ENCODE measurements around the gene AAGAB.
"Not testable (repeated sequence)": the region's sequence is repeated elsewhere in the genome, so short reads cannot be mapped to it uniquely, and the experiment has no call there.

AAGAB gene, protein sequence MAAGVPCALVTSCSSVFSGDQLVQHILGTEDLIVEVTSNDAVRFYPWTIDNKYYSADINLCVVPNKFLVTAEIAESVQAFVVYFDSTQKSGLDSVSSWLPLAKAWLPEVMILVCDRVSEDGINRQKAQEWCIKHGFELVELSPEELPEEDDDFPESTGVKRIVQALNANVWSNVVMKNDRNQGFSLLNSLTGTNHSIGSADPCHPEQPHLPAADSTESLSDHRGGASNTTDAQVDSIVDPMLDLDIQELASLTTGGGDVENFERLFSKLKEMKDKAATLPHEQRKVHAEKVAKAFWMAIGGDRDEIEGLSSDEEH

DNA sequence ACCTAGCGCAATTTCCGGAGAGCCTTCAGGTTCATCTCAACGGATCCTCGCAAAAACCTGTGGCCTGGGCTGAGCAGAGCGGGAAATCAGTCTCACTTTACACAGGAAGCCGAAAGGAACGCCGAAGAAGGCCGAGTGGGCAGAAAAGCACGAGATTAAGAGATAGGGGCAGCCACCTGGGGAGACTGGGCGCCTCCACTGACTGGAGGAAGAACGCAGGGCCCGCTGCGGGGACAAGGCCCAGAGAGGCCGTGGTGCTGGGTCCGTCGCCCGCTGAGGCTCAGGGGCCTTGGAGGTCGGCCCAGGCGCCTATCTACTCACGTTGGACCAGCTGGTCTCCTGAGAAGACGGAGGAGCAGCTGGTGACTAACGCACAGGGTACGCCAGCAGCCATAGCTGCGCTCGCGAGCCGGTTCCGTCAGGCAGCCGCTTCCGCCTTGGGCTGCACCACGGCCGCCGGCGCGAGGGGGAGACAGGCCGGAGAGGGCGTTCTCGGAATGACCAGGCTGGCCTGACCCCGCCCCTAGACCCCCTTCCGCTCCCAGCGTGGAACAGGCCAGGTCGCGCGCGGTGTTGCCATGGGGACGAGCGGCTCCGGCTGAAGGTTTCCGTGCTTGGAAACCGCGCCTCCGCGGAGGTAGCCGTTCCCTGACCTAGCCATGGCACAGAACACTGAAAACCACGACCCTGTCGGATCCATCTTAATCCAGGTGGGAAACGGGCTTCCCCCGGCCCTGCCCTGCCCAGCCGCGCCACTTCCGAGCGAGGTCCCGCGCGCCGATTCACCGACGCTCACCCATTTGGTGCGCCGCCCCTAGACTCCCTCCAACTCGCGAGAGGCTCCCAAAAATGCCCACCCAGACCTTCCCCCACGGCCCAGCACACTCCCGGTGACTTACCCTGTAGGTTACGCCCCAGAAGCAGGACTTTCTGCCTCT is at the start of gene AAGAB, which contains the start of gene IQCH:
TSS of gene AAGAB (minus strand) at position 424 of the 938 bp plus-strand sequence. CDS start at position 394, 30 bp downstream.
TSS of gene IQCH (plus strand) at position 549 of the 938 bp plus-strand sequence. CDS start at position 660, 111 bp downstream.
- peak; percentile 87 for DNase-seq

DNA sequence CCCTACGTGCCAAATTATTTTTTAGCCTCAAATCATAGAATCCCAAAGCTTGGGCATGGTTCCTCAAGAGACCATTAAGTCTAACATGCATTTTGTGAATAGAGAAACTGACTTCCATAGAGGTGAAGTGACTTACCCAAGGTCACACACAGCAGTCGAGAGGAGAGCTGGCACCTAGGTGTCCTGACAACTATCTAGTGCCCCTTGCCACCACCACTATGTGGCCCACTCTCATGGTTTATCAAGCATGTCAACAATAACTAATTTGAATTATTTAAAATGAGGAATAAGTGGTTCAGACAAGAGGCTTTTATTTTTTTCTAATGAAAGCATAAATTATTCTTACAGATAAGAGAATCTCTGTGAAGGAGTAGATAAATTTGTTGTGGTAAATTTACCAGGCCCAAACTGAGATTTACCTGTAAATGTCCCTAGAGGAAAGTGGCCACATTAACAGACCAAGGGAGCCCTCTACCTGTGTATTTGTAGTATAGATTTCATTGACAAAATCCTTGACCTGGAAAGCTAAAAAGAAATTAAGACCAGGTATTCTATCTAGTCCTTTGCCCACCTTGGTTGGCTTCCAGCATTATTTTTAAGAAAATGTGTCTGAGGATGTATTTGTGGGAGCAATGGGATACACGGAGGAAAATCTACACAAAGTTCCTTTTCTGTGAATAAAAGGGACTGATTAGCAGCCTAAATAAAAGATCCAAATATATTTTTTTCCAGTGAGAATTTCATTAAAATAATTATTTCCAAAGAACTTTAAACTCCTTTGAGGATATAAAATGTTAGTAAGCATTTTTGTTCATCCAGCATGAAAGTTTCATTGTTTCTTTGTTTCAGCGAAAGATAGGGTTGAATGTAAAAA is 49.3 kb upstream of the AAGAB start:
- no peak for DNase-seq

DNA sequence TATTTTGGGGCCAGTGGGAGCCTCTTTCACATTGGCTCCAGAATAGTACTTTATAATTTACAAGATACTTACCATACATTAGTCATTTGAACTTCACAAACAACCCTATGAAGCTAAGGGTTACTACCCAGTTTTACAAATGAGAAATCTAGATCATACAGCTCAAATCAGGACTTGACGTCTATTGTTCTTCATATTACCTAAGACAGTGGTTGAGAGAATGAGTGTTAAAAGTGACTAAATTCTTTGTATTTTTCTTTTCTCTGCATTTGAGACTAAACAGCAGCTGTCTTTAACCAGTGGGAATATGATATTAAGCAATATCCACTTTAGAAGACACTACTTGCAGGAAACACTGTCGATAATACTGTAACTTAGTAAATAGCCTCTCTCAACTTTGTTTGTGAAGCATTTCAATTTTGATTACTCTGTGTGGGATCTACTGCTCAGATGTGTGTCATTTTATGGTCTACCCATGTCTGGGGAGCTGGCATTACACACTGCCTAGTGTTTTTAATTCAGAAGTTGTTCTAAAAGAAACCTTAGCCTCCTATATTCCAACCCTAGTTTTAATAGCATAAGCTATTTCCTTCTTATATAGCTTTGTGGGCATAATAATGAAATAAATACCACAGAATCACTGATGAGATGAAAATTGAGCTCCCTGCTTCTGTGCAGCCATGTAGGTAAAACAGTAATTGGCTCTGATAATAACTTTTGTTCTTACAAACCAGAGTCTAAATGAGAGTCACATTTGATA is 46.0 kb upstream of the AAGAB start:
- no peak for DNase-seq

DNA sequence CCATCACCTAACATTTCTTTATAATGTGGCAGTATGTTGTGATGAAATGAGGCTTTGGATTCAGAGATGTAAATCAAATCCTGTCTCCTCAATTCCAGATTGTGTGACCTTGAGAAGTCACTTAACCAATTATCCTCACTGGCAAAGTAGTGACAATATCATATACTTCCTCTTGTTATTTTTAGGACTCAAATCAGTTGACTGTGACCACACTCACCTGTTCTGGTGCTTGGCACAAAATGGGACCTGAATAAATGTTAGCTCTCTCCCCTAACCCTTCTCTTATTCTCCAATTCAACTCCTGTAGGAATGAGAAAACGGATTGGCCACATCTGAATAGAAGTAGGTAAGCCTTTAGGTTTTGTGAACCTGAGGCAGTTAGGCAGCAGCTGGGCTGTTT is 42.2 kb upstream of the AAGAB start:
- no peak for DNase-seq

DNA sequence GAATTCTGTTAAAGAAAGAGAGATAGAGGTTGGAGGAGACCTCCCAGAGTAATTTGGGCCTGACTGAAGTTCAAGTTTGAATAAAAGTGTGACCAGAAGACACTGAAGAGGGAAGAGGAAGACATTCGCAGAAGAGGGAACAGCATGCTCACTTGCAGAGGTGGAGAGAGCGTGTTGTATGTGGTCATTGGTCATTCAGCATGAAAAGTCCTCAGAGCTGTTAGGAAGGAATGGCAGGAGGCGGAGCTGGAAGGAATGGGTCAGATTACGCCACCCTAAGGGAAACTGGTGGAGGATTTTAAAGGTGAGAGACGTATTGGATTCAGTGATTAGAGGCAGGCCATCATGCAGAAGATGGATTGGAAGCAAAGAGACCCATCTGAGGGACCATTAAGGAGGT is 41.7 kb upstream of the AAGAB start:
- DNase-seq = no peak

DNA sequence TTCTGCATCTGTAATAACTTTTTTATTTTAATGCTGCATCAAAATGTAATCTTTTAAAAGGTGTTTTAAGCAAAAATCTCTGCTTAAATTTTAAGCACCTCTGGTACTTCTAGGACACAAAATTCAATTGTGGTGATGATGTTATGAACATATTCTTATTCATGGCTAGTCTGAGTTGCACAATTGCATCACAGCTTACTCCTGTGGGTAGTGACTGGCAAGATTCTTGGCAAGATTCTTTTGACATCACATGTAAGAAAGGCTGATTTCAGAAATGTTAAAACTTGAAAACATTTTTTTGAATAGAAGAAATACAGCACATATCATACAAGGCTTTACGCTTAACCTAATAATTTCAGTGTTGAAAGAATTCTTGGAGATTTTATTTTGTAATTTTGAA is 35.9 kb upstream of the AAGAB start:
- DNase-seq = no peak

DNA sequence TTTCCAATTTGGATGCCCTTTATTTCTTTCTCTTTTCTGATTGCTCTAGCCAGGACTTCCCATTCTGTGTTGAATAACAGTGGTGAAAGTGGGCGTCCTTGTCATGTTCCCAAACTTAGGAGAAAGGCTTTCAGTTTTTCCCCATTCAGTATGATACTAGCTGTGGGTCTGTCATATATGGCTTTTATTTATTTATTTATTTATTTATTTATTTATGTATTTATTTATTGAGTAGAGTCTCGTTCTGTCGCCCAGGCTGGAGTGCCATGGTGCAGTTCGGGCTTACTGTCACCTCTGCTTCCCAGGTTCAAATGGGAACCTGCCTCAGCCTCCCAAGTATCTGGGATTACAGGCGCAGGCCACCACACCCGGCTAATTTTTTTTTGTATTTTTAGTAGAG is 31.9 kb upstream of the AAGAB start:
- DNase-seq = not testable (repeated sequence)

DNA sequence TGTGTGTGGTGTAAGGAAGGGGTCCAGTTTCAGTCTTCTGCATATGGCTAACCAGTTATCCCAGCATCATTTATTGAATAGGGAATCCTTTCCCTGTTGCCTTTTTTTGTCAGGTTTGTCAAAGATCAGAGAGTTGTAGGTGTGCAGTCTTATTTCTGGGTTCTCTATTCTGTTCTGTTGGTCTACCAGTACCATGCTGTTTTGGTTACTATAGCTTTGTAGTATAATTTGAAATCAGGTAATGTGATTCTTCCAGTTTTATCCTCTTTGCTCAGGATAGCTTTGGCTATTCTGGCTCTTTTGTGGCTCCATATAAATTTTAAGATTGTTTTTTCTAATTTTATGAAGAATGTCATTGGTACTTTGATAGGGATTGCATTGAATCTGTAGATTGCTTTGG is 31.2 kb upstream of the AAGAB start:
- not testable (repeated sequence) for DNase-seq

DNA sequence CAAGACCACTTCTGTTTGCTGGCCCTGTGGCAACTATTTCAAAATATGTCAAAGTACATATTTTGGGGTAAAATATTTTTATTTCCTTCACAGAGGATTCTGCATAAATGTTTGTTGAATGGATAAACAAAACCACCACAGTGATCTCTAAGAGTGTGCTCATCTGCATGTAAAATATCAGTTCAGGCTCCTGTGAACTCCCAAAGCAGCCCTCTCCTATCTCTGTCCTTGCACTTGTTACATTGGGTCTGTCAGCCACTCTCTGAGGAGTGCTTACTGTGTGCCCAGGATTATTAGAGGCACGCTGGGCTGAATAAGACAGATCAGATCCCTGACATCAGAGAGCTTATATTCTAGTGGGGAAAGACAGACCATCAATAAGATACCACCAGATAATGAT is 27.3 kb upstream of the AAGAB start:
- no peak for DNase-seq

DNA sequence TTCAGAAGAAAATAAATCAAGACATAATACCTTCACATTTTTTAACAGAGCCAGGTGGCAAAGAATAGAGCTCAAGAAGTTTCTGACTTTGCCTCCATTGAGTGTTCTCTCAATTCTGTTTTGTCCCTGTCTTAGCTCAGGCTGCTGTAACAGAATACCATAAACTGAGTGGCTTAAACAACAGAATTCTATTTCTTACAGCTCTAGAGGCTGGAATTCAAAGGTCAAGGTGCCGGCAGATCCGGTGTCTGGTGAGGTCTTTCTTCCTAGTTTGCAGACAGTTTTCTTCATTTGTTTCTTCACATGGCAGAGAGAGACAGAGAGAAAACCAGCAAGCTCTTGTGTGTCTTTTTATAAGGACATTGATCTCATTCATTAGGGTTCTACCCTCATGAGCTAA is 25.8 kb upstream of the AAGAB start:
- DNase-seq = no peak

DNA sequence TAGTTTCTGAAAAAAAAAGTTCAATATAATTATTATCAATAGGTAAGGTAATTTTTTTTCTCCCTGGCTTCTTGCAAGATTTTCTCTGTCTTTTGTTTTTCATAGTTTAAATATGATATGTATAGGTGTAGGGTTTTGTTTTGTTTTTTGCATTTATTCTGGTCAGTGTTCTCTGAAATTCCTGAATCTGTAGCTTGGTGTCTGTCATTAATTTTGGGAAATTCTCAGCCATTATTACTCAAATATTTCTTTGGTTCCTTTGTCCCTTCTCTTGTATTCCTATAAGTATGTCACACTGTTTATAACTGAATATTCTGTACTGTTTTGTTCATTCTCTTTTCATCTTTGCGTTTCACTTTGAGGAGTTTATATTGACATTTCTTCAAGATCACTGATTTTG is 22.2 kb upstream of the AAGAB start:
- no peak for DNase-seq

DNA sequence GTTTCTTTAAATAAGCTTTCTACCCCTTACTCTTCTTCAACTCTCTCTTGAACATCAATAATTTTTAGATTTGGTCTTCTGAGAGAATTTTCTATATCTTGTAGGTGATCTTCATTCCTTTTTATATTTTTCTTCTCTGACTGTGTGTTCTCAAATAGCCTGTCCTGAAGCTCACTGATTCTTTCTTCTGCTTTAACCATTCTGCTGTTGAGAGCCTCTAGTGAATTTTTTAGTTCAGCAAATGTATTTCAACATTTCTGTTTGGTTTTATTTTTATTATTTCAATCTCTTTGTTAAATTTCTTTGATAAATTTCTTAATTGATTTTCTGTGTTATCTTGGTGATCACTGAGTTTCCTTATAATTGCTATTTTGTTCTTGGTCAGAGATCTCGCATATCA is 19.8 kb upstream of the AAGAB start:
- no peak for DNase-seq

DNA sequence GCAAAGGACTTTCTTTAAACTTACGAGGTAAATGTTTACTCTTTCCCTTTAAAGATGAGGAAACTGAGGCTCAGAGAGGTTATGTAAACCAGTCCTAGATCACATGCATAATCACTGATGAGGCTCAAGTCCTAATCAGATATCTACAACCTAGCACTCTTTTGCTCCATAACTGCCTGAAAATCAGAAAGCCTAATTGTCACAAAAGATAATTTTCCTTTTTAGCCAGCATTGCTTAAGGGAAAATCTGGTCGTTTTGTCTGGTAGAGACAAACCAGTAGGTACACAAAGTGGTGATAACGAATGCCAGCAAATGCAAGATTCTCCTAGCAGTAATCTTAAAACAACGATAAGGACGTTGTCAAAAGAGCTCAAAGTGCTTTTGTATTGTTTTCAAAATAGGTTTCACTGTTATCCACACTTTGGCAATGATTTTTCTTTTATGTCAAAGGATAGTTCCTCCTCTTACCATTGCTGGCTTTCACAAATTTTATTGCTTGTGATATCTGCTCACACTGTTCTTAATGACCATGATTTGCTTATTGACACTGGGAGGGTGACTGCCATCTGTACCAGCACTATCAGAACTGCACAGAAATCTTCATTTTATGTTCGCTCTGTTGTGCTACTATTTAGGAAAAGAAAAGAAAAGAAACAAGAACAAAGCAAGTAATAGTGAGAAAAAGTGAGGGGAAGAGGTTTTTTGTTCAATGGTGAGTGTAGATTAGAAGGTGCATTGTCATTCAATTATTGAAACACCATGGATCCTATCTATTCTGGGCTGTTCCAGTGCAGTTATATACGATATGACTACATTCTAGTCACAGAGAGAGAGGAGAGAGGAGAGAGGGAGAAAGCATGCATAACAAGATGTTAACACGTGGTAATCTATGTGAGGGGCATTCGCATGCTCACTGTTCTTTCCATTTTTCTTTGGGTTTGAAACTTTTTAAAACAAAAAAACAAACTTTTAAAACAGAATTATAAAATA is 13.8 kb upstream of the AAGAB start:
- DNase-seq = no peak

DNA sequence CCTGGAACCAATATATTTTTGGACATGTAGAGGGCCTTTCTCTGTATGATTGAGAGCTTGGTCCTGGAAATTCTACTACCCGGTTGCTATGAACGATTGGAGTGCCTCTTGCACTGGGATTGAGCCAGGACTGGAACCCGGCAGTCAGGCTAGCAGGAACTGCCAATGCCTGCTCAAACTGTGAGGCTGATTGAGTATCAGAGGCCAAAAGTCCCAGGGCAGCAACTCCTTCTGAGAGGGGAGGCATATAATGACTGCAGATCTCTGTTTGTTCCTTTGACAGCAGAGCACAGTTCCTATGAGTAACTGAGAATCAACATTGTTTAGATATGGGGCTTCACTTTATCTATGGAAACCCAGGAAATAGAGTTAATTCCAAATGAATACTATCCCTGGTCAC is 13.0 kb upstream of the AAGAB start:
- DNase-seq = no peak

DNA sequence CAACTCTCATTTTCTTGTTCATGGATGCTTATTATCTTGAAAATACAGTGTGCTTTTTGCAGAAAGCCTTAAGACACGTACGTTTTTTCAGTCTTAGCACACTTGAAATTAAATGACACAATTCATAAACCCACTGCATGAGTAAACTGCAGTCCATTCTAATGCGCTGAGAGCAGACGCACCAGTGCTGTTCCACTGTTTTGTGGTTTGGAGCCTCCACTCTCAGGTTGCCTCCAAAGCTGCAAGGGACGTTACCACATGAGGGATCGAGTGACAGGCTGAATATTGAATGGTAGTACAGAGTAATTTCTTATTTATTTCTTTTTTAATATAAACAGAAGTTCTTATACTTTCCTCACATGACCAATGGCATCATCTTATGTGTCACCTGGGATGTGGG is 12.4 kb upstream of the AAGAB start:
- no peak for DNase-seq

DNA sequence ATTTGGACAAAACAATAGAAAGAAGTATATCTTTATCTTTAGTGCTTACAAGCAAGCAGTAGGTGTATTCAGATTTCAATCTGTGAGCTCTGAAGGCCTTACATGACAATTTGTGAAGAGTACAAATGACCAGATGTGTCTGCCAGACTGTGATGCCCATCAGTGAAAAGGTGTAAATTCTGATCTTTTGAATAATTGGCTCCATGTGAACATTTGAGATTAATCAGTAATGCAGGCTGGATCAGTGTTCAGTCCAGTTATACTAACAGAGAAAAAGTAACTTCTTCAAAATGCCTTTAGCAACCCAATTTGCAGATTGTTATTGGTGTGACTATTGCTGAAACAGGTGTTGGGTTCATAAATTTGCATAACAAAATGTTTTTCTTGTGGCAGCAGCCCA is 5.3 kb upstream of the AAGAB start:
- no peak for DNase-seq

DNA sequence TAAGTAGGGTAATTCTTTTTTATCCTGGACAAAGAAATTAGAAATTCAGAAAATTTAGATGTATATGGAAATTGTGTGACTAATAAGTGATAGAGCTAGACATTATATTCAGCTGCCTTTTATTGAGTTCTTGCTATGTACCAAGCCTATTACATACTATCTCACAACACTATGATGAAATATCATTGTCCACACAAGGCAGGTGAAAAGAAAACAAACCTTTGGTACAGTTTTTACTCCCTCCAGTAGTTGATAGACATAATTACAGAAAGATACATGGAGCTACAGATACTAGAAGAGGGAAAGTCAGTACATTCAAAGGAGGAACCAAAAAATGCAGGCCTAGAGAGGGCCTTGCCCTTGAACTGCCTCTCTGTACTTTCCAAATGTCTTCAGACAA is 4.9 kb upstream of the AAGAB start:
- DNase-seq = no peak

DNA sequence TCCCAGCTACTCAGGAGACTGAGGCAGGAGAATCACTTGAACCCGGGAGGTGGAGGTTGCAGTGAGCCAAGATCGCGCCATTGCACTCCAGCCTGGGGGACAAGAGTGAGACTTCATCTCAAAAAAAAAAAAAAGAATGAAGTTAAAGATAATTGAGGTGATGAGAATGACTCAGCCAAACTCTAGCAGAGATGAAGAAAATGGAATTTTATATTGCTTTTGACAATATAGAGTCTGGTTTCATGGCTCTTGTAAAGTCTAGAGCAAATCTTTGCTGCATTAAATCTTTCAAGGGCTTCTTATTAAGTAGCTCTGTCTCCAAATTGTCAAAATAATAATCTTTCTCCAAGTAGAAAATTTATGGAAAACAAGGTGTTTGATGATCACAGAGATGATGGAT is 4.0 kb upstream of the AAGAB start:
- DNase-seq = not testable (repeated sequence)

DNA sequence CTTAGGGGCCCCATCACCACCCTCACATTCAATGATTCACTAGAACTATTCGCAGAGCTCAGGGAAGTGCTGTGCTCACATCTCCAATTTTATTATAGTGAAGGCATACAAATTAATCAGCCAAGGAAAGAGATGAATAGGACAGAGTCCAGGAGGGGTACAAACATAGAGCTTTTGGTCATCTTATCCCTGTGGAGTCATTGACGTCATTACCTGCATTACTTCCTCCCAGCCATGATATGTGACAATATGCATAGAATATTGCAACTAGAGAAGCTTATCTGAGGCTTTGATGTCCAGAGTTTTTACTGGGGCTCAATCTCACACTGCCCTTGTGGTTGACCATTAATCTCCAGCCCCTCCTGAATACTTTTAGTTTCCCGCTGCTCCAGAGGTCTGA is 1.6 kb upstream of the AAGAB start:
- DNase-seq = no peak

DNA sequence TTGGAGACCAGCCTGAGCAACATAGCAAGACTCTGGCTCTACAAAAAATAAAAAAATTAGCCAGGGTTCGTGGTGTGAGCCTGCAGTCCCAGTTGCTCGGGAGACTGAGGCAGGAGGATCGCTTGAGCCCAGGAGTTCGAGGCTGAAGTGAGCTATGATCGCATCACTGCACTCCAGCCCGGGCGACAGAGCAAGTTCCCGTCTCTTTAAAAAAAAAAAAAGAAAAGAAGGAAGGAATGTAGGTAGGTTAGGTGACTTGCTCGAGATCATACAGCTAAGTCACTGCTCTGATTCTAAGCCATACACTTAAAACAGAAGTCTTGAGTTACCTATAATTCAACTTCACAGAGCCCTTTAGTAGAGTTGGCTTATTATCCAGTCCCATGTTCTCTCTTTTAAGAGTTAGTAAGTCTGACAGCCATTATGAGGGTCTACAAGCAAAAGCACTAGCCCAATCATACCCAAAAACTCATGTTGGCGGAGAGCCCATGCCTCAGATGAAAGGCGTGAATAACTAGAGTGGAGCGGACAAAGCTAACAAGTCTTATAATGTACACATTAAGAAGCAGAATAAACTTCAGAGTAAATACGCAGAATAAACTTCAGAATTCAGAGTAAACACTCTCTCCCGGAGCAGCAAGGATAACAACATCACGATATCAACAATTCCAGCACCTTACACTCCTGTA is 768 bp downstream of the AAGAB start:
- no peak for DNase-seq

Data from NCI-H510A (cell line).